ENCODE data around the gene IGFBP7.

Gene IGFBP7

DNA sequence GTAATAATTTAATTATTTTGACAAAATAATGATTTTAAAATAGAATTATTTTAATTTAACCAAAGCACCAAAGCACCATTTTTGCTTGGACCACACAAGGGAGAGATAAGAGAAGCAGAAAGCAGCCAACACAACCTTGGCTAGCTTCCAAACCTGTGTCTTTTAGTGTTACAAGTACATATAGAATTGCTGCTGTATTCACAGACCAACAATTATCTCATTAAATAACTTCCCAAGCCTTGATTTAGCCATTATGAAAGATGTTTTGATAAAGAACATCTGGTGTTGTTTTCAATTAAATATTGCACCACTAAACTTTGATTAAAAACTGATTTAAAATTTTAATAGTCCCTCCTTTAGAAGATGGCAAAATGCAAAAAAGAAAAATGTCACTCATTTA lies 14.0 kb upstream of the IGFBP7 start:
- H3K14ac ChIP-seq (ENCODE audit: low read length) = no peak overlapping the region
- H3K18ac ChIP-seq (ENCODE audit: low read length) = no peak overlapping the region
- no peak overlapping the region for H3K4me3 ChIP-seq (ENCODE audit: low read depth, low read length)
- H3K4me2 ChIP-seq (ENCODE audit: low read length) = no peak overlapping the region
- H3K36me3 ChIP-seq (ENCODE audit: control insufficient read depth in 1 of 2, insufficient read depth in 2 of 2, low read length in 2 of 2) = peaks cover 0 to 2% of the 10 kb centered on the region in 2 experiments
- H3K79me2 ChIP-seq (ENCODE audit: control insufficient read depth, insufficient read depth, low read length, poor library complexity) = no peaks in the 10 kb centered on the region
- no peak overlapping the region for H2BK5ac ChIP-seq (ENCODE audit: low read depth, low read length, poor library complexity)
- no peak overlapping the region for H2BK120ac ChIP-seq (ENCODE audit: insufficient read depth, low read length, poor library complexity)
- no peak overlapping the region for H2AK5ac ChIP-seq (ENCODE audit: low read length)
- H3K27me3 ChIP-seq (ENCODE audit: insufficient read depth, low read length) = no peaks in the 10 kb centered on the region
- peaks cover 5% of the 10 kb centered on the region for H3K9me3 ChIP-seq (ENCODE audit: insufficient read depth, low read depth, low read length)
- peaks cover 2% of the 10 kb centered on the region for H3K79me1 ChIP-seq (ENCODE audit: low read length)
- H3K4ac ChIP-seq (ENCODE audit: low read depth, low read length) = no peak overlapping the region
- no peak overlapping the region for H2AFZ ChIP-seq (ENCODE audit: insufficient read depth, low read length, poor library complexity)
- H4K91ac ChIP-seq (ENCODE audit: low read depth, low read length) = no peak overlapping the region
- H3K23ac ChIP-seq (ENCODE audit: low read length) = no peak overlapping the region
- H2BK12ac ChIP-seq (ENCODE audit: low read length) = no peak overlapping the region
- H3K27ac ChIP-seq (ENCODE audit: low read depth, low read length) = no peak overlapping the region
- peaks cover 2 to 6% of the 10 kb centered on the region in 2 experiments for H3K4me1 ChIP-seq (ENCODE audit: control insufficient read depth in 1 of 2, insufficient read depth in 2 of 2, low read length in 2 of 2)
- H3K9ac ChIP-seq (ENCODE audit: low read length) = no peak overlapping the region
- DNase-seq = no peak
- no peak overlapping the region for H4K12ac ChIP-seq (ENCODE audit: low read depth, low read length)
- no peak overlapping the region for H4K8ac ChIP-seq (ENCODE audit: low read depth, low read length)

DNA sequence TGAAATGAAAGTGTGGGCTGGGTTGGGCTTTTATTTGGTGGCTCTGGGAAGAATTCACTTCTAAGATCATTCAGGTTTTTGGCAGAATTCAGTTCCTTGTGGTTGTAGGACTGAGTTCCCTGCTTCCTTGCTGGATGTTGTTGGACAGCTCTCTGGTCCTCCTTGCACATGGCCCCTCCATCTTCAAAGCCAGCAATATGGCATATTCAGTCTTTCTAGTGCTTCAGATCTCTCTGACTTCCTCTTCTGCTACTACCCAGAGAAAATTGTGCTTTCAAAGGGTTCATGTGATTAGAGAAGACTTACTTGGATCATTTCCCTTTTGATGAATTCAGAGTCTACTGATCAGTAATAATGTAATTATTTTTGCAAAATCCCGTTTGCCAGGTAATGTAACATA lies 12.8 kb upstream of the IGFBP7 start:
- no CpG with 5 or more reads among the region's 1 CpG for WGBS (ENCODE audit: extremely low coverage, insufficient coverage, insufficient read length)
- H3K4ac ChIP-seq (ENCODE audit: low read depth, low read length) = no peak overlapping the region

GRCh38 chr4:57119054-57119651 lies 9.0 kb upstream of the IGFBP7 start:
- Histone ChIP-seq H3K4me3 (ENCODE audit: low read depth, low read length) (no peak overlapping the region), H3K4me1 (ENCODE audit: control insufficient read depth in 1 of 2, insufficient read depth in 2 of 2, low read length in 2 of 2) (peaks cover 10 to 28% of the 10 kb centered on the region in 2 experiments), H3K9ac (ENCODE audit: low read length) (no peak overlapping the region), H3K18ac (ENCODE audit: low read length) (peak overlapping the region; percentile 31), H3K27me3 (ENCODE audit: insufficient read depth, low read length) (no peaks in the 10 kb centered on the region), H3K79me2 (ENCODE audit: control insufficient read depth, insufficient read depth, low read length, poor library complexity) (no peaks in the 10 kb centered on the region), H2AK5ac (ENCODE audit: low read length) (no peak overlapping the region), H3K36me3 (ENCODE audit: control insufficient read depth in 1 of 2, insufficient read depth in 2 of 2, low read length in 2 of 2) (no peaks in the 10 kb centered on the region), H3K79me1 (ENCODE audit: low read length) (peaks cover 5% of the 10 kb centered on the region), H2BK12ac (ENCODE audit: low read length) (no peak overlapping the region), H4K91ac (ENCODE audit: low read depth, low read length) (peak overlapping the region; percentile 65), H4K12ac (ENCODE audit: low read depth, low read length) (no peak overlapping the region), H3K4ac (ENCODE audit: low read depth, low read length) (no peak overlapping the region), H3K23ac (ENCODE audit: low read length) (no peak overlapping the region), H2BK120ac (ENCODE audit: insufficient read depth, low read length, poor library complexity) (peak overlapping the region; percentile 37), H3K14ac (ENCODE audit: low read length) (peak overlapping the region; percentile 47), H2BK5ac (ENCODE audit: low read depth, low read length, poor library complexity) (peak overlapping the region; percentile 9), H4K8ac (ENCODE audit: low read depth, low read length) (peak overlapping the region; percentile 44), H3K9me3 (ENCODE audit: insufficient read depth, low read depth, low read length) (no peaks in the 10 kb centered on the region), H2AFZ (ENCODE audit: insufficient read depth, low read length, poor library complexity) (no peak overlapping the region), H3K4me2 (ENCODE audit: low read length) (no peak overlapping the region), H3K27ac (ENCODE audit: low read depth, low read length) (peak overlapping the region; percentile 60)
- WGBS (ENCODE audit: extremely low coverage, insufficient coverage, insufficient read length) = no CpG with 5 or more reads among the region's 8 CpGs
- peak in 1 of 2 donors; percentile 26 for DNase-seq

More for the DNA sequence above, 12.8 kb upstream of the IGFBP7 start:
- DNase-seq = no peak
- no peak overlapping the region for H3K9ac ChIP-seq (ENCODE audit: low read length)
- H4K12ac ChIP-seq (ENCODE audit: low read depth, low read length) = no peak overlapping the region
- H3K14ac ChIP-seq (ENCODE audit: low read length) = no peak overlapping the region
- no peak overlapping the region for H3K27ac ChIP-seq (ENCODE audit: low read depth, low read length)
- H3K18ac ChIP-seq (ENCODE audit: low read length) = no peak overlapping the region
- no peak overlapping the region for H3K4me2 ChIP-seq (ENCODE audit: low read length)
- H2AFZ ChIP-seq (ENCODE audit: insufficient read depth, low read length, poor library complexity) = no peak overlapping the region
- no peaks in the 10 kb centered on the region for H3K27me3 ChIP-seq (ENCODE audit: insufficient read depth, low read length)
- H4K8ac ChIP-seq (ENCODE audit: low read depth, low read length) = no peak overlapping the region
- peaks cover 0 to 2% of the 10 kb centered on the region in 2 experiments for H3K36me3 ChIP-seq (ENCODE audit: control insufficient read depth in 1 of 2, insufficient read depth in 2 of 2, low read length in 2 of 2)
- peaks cover 2% of the 10 kb centered on the region for H3K79me1 ChIP-seq (ENCODE audit: low read length)
- H3K79me2 ChIP-seq (ENCODE audit: control insufficient read depth, insufficient read depth, low read length, poor library complexity) = no peaks in the 10 kb centered on the region
- no peak overlapping the region for H4K91ac ChIP-seq (ENCODE audit: low read depth, low read length)
- no peak overlapping the region for H2BK12ac ChIP-seq (ENCODE audit: low read length)
- no peak overlapping the region for H3K23ac ChIP-seq (ENCODE audit: low read length)
- no peak overlapping the region for H2BK120ac ChIP-seq (ENCODE audit: insufficient read depth, low read length, poor library complexity)
- no peak overlapping the region for H3K4me3 ChIP-seq (ENCODE audit: low read depth, low read length)
- no peak overlapping the region for H2BK5ac ChIP-seq (ENCODE audit: low read depth, low read length, poor library complexity)
- peaks cover 5% of the 10 kb centered on the region for H3K9me3 ChIP-seq (ENCODE audit: insufficient read depth, low read depth, low read length)
- no peak overlapping the region for H2AK5ac ChIP-seq (ENCODE audit: low read length)
- H3K4me1 ChIP-seq (ENCODE audit: control insufficient read depth in 1 of 2, insufficient read depth in 2 of 2, low read length in 2 of 2) = peaks cover 3 to 12% of the 10 kb centered on the region in 2 experiments

GRCh38 chr4:57117491-57117890 lies 7.3 kb upstream of the IGFBP7 start:
- no peak overlapping the region for H4K12ac ChIP-seq (ENCODE audit: low read depth, low read length)
- H2BK5ac ChIP-seq (ENCODE audit: low read depth, low read length, poor library complexity) = no peak overlapping the region
- H3K4me3 ChIP-seq (ENCODE audit: low read depth, low read length) = no peak overlapping the region
- no peaks in the 10 kb centered on the region for H3K27me3 ChIP-seq (ENCODE audit: insufficient read depth, low read length)
- DNase-seq = no peak
- no peak overlapping the region for H2BK12ac ChIP-seq (ENCODE audit: low read length)
- H3K23ac ChIP-seq (ENCODE audit: low read length) = no peak overlapping the region
- H4K8ac ChIP-seq (ENCODE audit: low read depth, low read length) = no peak overlapping the region
- WGBS (ENCODE audit: extremely low coverage, insufficient coverage, insufficient read length) = no CpG with 5 or more reads among the region's 2 CpGs
- no peak overlapping the region for H3K14ac ChIP-seq (ENCODE audit: low read length)
- H3K27ac ChIP-seq (ENCODE audit: low read depth, low read length) = no peak overlapping the region
- no peaks in the 10 kb centered on the region for H3K9me3 ChIP-seq (ENCODE audit: insufficient read depth, low read depth, low read length)
- H3K4ac ChIP-seq (ENCODE audit: low read depth, low read length) = no peak overlapping the region
- H3K79me1 ChIP-seq (ENCODE audit: low read length) = peaks cover 5% of the 10 kb centered on the region
- no peak overlapping the region for H3K18ac ChIP-seq (ENCODE audit: low read length)
- H3K9ac ChIP-seq (ENCODE audit: low read length) = no peak overlapping the region
- no peaks in the 10 kb centered on the region for H3K79me2 ChIP-seq (ENCODE audit: control insufficient read depth, insufficient read depth, low read length, poor library complexity)
- no peak overlapping the region for H4K91ac ChIP-seq (ENCODE audit: low read depth, low read length)
- no peak overlapping the region for H2AK5ac ChIP-seq (ENCODE audit: low read length)
- H3K4me1 ChIP-seq (ENCODE audit: control insufficient read depth in 1 of 2, insufficient read depth in 2 of 2, low read length in 2 of 2) = peaks cover 14 to 34% of the 10 kb centered on the region in 2 experiments
- no peak overlapping the region for H2BK120ac ChIP-seq (ENCODE audit: insufficient read depth, low read length, poor library complexity)
- H2AFZ ChIP-seq (ENCODE audit: insufficient read depth, low read length, poor library complexity) = no peak overlapping the region
- no peaks in the 10 kb centered on the region for H3K36me3 ChIP-seq (ENCODE audit: control insufficient read depth in 1 of 2, insufficient read depth in 2 of 2, low read length in 2 of 2)
- no peak overlapping the region for H3K4me2 ChIP-seq (ENCODE audit: low read length)

Measured in trophoblast cell (in vitro differentiated cells and primary cell).